Measurements from ENCODE around the gene LRCOL1. TPM values are rescaled to one million over a fixed set of nuclear protein-coding genes. Genes with fewer than 3 reads are reported as not detected.

Gene LRCOL1
- total and polyA plus RNA-seq, 2 of the 8 experiments (the other 6 are each of a cell fraction or from before 2014, with no cell fraction given), result not detected

DNA sequence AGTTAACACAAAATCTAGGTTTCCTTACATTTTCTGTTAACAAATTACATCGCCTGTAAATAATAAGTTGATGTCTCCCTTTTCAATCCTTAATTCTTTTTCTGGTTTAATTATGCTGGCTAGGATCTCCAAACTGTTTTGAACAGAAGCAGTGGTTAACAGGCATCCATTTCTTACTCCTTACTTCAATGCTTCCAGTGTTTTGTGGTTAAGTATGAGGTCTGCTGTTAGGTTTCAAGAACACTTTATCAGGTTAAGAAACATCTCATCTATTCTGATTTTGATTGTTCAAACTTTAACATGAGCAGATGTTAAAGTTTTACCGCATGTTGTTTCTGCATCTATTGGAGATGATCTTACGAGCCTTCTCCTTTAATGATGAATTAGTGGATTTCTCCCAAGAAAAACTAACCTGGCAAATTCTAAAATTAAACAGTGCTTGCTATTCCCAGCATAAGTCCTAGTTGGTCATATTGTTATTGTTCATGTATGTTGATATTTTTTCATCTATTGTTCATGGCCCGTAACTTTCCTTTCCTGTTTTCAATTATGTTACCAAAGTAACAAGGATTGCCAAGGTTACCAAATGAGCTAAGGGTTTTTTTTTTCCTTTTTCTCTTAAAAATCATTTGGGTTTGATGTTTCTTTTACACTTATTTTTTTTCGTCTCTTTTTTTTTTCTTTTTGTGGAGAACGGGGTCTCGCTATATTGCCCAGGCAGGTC, 43.3 kb upstream of the LRCOL1 start:
- Histone ChIP-seq H3K9me3 (ENCODE audit: insufficient read depth in 2 of 2, low read depth in 1 of 2, low read length in 1 of 2) (no peaks in the 10 kb centered on the region), H3K14ac (ENCODE audit: insufficient read length) (no peak overlapping the region), H2AFZ (ENCODE audit: low read length) (no peak overlapping the region), H3K56ac (replicated peaks; ENCODE audit: insufficient read length, low read depth, low read length) (no peak overlapping the region), H2BK20ac (ENCODE audit: low read length) (no peak overlapping the region), H4K91ac (replicated peaks; ENCODE audit: insufficient read length, low read length) (no peak overlapping the region), H4K5ac (ENCODE audit: insufficient read length, low read depth, low read length) (no peak overlapping the region), H3K4ac (replicated peaks; ENCODE audit: insufficient read length, low read depth, low read length) (no peak overlapping the region), H3K4me1 (replicated peaks in 1 of 4; ENCODE audit: control insufficient read depth in 3 of 4, insufficient read depth in 4 of 4, low read length in 3 of 4) (0 out of 7 replicates have a peak, but pooled peaks cover 0 to 3% (median 0%) of the 10 kb centered on the region in 4 experiments), H2AK5ac (ENCODE audit: low read depth, low read length) (no peak overlapping the region), H3K18ac (ENCODE audit: extremely low read depth, low read length) (no peak overlapping the region), H2BK15ac (ENCODE audit: low read length) (no peak overlapping the region), H3K79me1 (ENCODE audit: low read depth, low read length) (no peaks in the 10 kb centered on the region), H3K27me3 (replicated peaks in 1 of 4; ENCODE audit: control insufficient read depth in 3 of 4, extremely low read depth in 1 of 4, insufficient read depth in 3 of 4, low read length in 3 of 4) (no peaks in the 10 kb centered on the region), H3K79me2 (ENCODE audit: control insufficient read depth in 1 of 2, insufficient read depth in 2 of 2, low read length in 2 of 2) (no peaks in the 10 kb centered on the region; a peak in 1 of 4 replicates), H3K4me3 (ENCODE audit: extremely low read depth in 1 of 4, insufficient read depth in 2 of 4, low read depth in 3 of 4, low read length in 4 of 4) (no peak overlapping the region), H4K8ac (ENCODE audit: extremely low read depth, insufficient read depth, low read length) (no peak overlapping the region), H3K23me2 (ENCODE audit: low read depth, low read length) (no peaks in the 10 kb centered on the region; the same call in 1 of the 2 replicates), H3K23ac (ENCODE audit: insufficient read length) (no peak overlapping the region), H3K9ac (replicated peaks in 1 of 4; ENCODE audit: extremely low read depth in 1 of 4, low read depth in 3 of 4, low read length in 3 of 4) (no peak overlapping the region), H3K4me2 (ENCODE audit: insufficient read depth in 1 of 2, low read depth in 2 of 2, low read length in 2 of 2) (no peak overlapping the region), H2BK5ac (ENCODE audit: low read depth, low read length) (no peak overlapping the region), H2BK120ac (replicated peaks; ENCODE audit: low read depth, low read length) (no peak overlapping the region), H3K36me3 (ENCODE audit: control insufficient read depth in 2 of 4, insufficient read depth in 4 of 4, low read length in 3 of 4) (peaks cover 31 to 69% (median 56%) of the 10 kb centered on the region in 4 experiments), H2BK12ac (ENCODE audit: low read depth, low read length) (no peak overlapping the region), H3K27ac (ENCODE audit: low read depth, low read length) (no peak overlapping the region), H4K20me1 (replicated peaks in 1 of 2; ENCODE audit: control insufficient read depth in 1 of 2, insufficient read depth in 2 of 2, low read length in 2 of 2) (peaks cover 3 to 10% of the 10 kb centered on the region in 2 experiments)
- FAIRE-seq (no peak), DNase-seq (ENCODE audit: low read depth in 1 of 2, low spot score in 2 of 2) (no peak)
- ChIA-PET POLR2A (ENCODE audit: partially characterized antibody) (interaction anchor here (1.8 kb wide), 1 partner anchor 21 kb away, joined by 6 read pairs; no protein-coding TSS in a partner anchor), CTCF (ENCODE audit: partially characterized antibody) (interaction anchor here (1.5 kb wide), 1 partner anchor 15 kb away, joined by 7 read pairs; no protein-coding TSS in a partner anchor)
- 92% methylated on average over 7 of the region's 7 CpGs; no CpG with 5 or more reads in 1 of the 2 experiments for WGBS, 2 experiments (ENCODE audit: extremely low coverage in 1 of 2, insufficient coverage in 1 of 2, insufficient read length in 1 of 2, insufficient replicate concordance in 2 of 2, low coverage in 1 of 2, low lambda C conversion rate in 2 of 2, missing lambda C conversion rate in 1 of 2)
- TF ChIP-seq SUZ12 (IDR thresholded peaks at IDR 0.05; ENCODE audit: low read length) (no peak), FOSL1 (IDR thresholded peaks at IDR 0.05; ENCODE audit: insufficient read depth, low read depth, low read length) (no peak), HDAC6 (IDR thresholded peaks at IDR 0.05; ENCODE audit: low read depth, low read length) (no peak), TCF12 (IDR thresholded peaks at IDR 0.05; ENCODE audit: low read depth, low read length) (no peak), SP4 (IDR thresholded peaks at IDR 0.05; ENCODE audit: low read length) (no peak), CHD2 (IDR thresholded peaks at IDR 0.05; ENCODE audit: low read length) (no peak), SAP30 (IDR thresholded peaks at IDR 0.05; ENCODE audit: insufficient read depth, insufficient replicate concordance, low read length) (no peak), EGR1 (IDR thresholded peaks at IDR 0.05; ENCODE audit: borderline replicate concordance, low read depth, low read length) (no peak), RAD21 (IDR thresholded peaks at IDR 0.05 in 1 of 2, conservative IDR thresholded peaks at IDR 0.05 in 1 of 2; ENCODE audit: low read depth in 2 of 2, low read length in 2 of 2) (no peak), RFX5 (IDR thresholded peaks at IDR 0.05; ENCODE audit: borderline replicate concordance, low read depth, low read length) (no peak), RNF2 (IDR thresholded peaks at IDR 0.05; ENCODE audit: borderline replicate concordance, low read depth, low read length, missing control alignments, poor library complexity, severe bottlenecking) (no peak), KDM4A (IDR thresholded peaks at IDR 0.05; ENCODE audit: low read depth, low read length, severe bottlenecking) (no peak)

Measured in H1 (cell line).